WTC11 (cell line): Measurements from ENCODE around the gene OVOL3. TPM values are rescaled to one million over a fixed set of nuclear protein-coding genes. Genes with fewer than 3 reads are reported as not detected.

Source experiments
- ATAC-seq: fragments of 200-7000 bp; cut with Tn5 transposase; 2 replicates; pipeline ENCODE4 v1.10.0; 2021; ENCODE audit warnings: mild to moderate bottlenecking, moderate library complexity
- CTCF ChIA-PET: fragments of 300-600 bp; sonication (Branson Sonifier 250); formaldehyde crosslinking; loops from one replicate; lab custom pipeline; 2021; ENCODE audit warnings: antibody characterized with exemption; lab: Charles Lee
- POLR2A ChIA-PET: fragments of 350-600 bp; sonication (Branson Sonifier 250); formaldehyde crosslinking; loops from one replicate; lab custom pipeline; 2021; ENCODE audit warnings: antibody characterized with exemption; lab: Charles Lee
- DNase-seq: peaks from one replicate; pipeline ENCODE4 v3.0.0; 2021; ENCODE audit warnings: low spot score
- H3K27ac Mint-ChIP-seq: 2 replicates; pipeline ENCODE4 v1.8.0; 2021; ENCODE audit warnings: mixed read lengths
- H3K27me3 Mint-ChIP-seq: 2 replicates; pipeline ENCODE4 v1.8.0; 2021; ENCODE audit warnings: low read depth, mild to moderate bottlenecking, moderate library complexity, mixed read lengths
- H3K36me3 Mint-ChIP-seq: 2 replicates; pipeline ENCODE4 v1.8.0; 2021; ENCODE audit warnings: mixed read lengths
- H3K4me1 Mint-ChIP-seq: 2 replicates; pipeline ENCODE4 v1.8.0; 2022; ENCODE audit warnings: mixed read lengths
- H3K4me3 Mint-ChIP-seq: 2 replicates; pipeline ENCODE4 v1.8.0; 2021; ENCODE audit warnings: mild to moderate bottlenecking, moderate library complexity, mixed read lengths
- H3K9me3 Mint-ChIP-seq: 2 replicates; pipeline ENCODE4 v1.8.0; 2021; ENCODE audit warnings: mixed read lengths
- ATF1 ChIP-seq: sonication (generic); formaldehyde crosslinking; IDR thresholded peaks from 2 replicates; pipeline ENCODE4 v1.8.1; 2023; ENCODE audit warnings: mild to moderate bottlenecking, moderate library complexity, missing genetic modification reagents
- CREB1 ChIP-seq: sonication (generic); formaldehyde crosslinking; IDR thresholded peaks from 2 replicates; pipeline ENCODE4 v1.8.0; 2023; ENCODE audit warnings: mild to moderate bottlenecking, missing genetic modification reagents
- E2F5 ChIP-seq: sonication (generic); formaldehyde crosslinking; IDR thresholded peaks from 2 replicates; pipeline ENCODE4 v1.8.1; 2022; ENCODE audit warnings: mild to moderate bottlenecking, moderate library complexity, missing genetic modification reagents
- ETV6 ChIP-seq: sonication (generic); formaldehyde crosslinking; IDR thresholded peaks from 2 replicates; pipeline ENCODE4 v1.8.1; 2022; ENCODE audit warnings: mild to moderate bottlenecking, missing genetic modification reagents
- MAX ChIP-seq: sonication (generic); formaldehyde crosslinking; IDR thresholded peaks from 2 replicates; pipeline ENCODE4 v1.8.0; 2022; ENCODE audit warnings: mild to moderate bottlenecking, missing genetic modification reagents
- NFYB ChIP-seq: sonication (generic); formaldehyde crosslinking; conservative IDR thresholded peaks from 2 replicates; pipeline ENCODE4 v1.8.0; 2022; ENCODE audit warnings: low read depth, missing genetic modification reagents
- NR2C2 ChIP-seq: sonication (generic); formaldehyde crosslinking; IDR thresholded peaks from 2 replicates; pipeline ENCODE4 v1.8.0; 2022; ENCODE audit warnings: mild to moderate bottlenecking, missing genetic modification reagents
- NR3C1 ChIP-seq: sonication (generic); formaldehyde crosslinking; conservative IDR thresholded peaks from 2 replicates; pipeline ENCODE4 v1.8.1; 2023; ENCODE audit warnings: low read depth, mild to moderate bottlenecking, missing genetic modification reagents
- PRRX2 ChIP-seq: fragments of 250-450 bp; sonication (Bioruptor Pico); IDR thresholded peaks from 2 replicates; pipeline ENCODE4 v1.8.0; 2021; ENCODE audit warnings: mild to moderate bottlenecking
- SMAD4 ChIP-seq: sonication (generic); formaldehyde crosslinking; IDR thresholded peaks from 2 replicates; pipeline ENCODE4 v1.8.0; 2022; ENCODE audit warnings: mild to moderate bottlenecking, missing genetic modification reagents
- SP1 ChIP-seq: sonication (generic); formaldehyde crosslinking; conservative IDR thresholded peaks from 2 replicates; pipeline ENCODE4 v1.8.1; 2022; ENCODE audit warnings: missing genetic modification reagents
- TEAD1 ChIP-seq: sonication (generic); formaldehyde crosslinking; IDR thresholded peaks from 2 replicates; pipeline ENCODE4 v1.8.0; 2022; ENCODE audit warnings: mild to moderate bottlenecking, missing genetic modification reagents
- TEAD4 ChIP-seq: sonication (generic); formaldehyde crosslinking; IDR thresholded peaks from 2 replicates; pipeline ENCODE4 v1.8.0; 2022; ENCODE audit warnings: mild to moderate bottlenecking, missing genetic modification reagents
- USF2 ChIP-seq: sonication (generic); formaldehyde crosslinking; IDR thresholded peaks from 2 replicates; pipeline ENCODE4 v1.8.1; 2023; ENCODE audit warnings: mild to moderate bottlenecking, missing genetic modification reagents, moderate library complexity
- ZMAT4 ChIP-seq: fragments of 250-450 bp; sonication (Bioruptor Pico); IDR thresholded peaks from 2 replicates; pipeline ENCODE4 v1.9.0; 2021; ENCODE audit warnings: mild to moderate bottlenecking
- ZNF671 ChIP-seq: fragments of 250-450 bp; sonication (Bioruptor Pico); IDR thresholded peaks from 2 replicates; pipeline ENCODE4 v1.8.0; 2021; ENCODE audit warnings: mild to moderate bottlenecking
- total RNA-seq: library from RNA; stranded (reverse); gene quantifications from 3 replicates; pipeline ENCODE4 v1.2.3, GENCODE V29; 2021
- TF ChIP-seq, protein P1 (sequence below): fragments of 250-450 bp; sonication (Bioruptor Pico); IDR thresholded peaks from 2 replicates; pipeline ENCODE4 v1.9.0; 2021; ENCODE audit warnings: mild to moderate bottlenecking, borderline replicate concordance
- TF ChIP-seq, protein P2 (sequence below): sonication (generic); formaldehyde crosslinking; IDR thresholded peaks from 2 replicates; pipeline ENCODE4 v1.8.0; 2023; ENCODE audit warnings: mild to moderate bottlenecking, missing genetic modification reagents
- TF ChIP-seq, protein P3 (sequence below): sonication (generic); formaldehyde crosslinking; IDR thresholded peaks from 2 replicates; pipeline ENCODE4 v1.8.1; 2023; ENCODE audit warnings: mild to moderate bottlenecking, missing genetic modification reagents, borderline replicate concordance
- TF ChIP-seq, protein P4 (sequence below): fragments of 250-450 bp; sonication (Bioruptor Pico); IDR thresholded peaks from 2 replicates; pipeline ENCODE4 v2.1.2; 2022; ENCODE audit warnings: mild to moderate bottlenecking, moderate library complexity

The OVOL3 gene
- total RNA-seq, 1 experiment from 2014 or later, result not detected

- TF ChIP-seq MAX (no peak), ETV6 (CRISPR knock-in tag) (no peak), NFYB (CRISPR knock-in tag) (no peak), SMAD4 (CRISPR knock-in tag) (no peak), CREB1 (CRISPR knock-in tag) (no peak), ZMAT4 (CRISPR knock-in tag) (no peak)
- TF ChIP-seq, protein P1, sequence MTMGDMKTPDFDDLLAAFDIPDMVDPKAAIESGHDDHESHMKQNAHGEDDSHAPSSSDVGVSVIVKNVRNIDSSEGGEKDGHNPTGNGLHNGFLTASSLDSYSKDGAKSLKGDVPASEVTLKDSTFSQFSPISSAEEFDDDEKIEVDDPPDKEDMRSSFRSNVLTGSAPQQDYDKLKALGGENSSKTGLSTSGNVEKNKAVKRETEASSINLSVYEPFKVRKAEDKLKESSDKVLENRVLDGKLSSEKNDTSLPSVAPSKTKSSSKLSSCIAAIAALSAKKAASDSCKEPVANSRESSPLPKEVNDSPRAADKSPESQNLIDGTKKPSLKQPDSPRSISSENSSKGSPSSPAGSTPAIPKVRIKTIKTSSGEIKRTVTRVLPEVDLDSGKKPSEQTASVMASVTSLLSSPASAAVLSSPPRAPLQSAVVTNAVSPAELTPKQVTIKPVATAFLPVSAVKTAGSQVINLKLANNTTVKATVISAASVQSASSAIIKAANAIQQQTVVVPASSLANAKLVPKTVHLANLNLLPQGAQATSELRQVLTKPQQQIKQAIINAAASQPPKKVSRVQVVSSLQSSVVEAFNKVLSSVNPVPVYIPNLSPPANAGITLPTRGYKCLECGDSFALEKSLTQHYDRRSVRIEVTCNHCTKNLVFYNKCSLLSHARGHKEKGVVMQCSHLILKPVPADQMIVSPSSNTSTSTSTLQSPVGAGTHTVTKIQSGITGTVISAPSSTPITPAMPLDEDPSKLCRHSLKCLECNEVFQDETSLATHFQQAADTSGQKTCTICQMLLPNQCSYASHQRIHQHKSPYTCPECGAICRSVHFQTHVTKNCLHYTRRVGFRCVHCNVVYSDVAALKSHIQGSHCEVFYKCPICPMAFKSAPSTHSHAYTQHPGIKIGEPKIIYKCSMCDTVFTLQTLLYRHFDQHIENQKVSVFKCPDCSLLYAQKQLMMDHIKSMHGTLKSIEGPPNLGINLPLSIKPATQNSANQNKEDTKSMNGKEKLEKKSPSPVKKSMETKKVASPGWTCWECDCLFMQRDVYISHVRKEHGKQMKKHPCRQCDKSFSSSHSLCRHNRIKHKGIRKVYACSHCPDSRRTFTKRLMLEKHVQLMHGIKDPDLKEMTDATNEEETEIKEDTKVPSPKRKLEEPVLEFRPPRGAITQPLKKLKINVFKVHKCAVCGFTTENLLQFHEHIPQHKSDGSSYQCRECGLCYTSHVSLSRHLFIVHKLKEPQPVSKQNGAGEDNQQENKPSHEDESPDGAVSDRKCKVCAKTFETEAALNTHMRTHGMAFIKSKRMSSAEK, result no peak
- TF ChIP-seq, all 79 proteins: peak for 0
Observed at GRCh38 chr19:36079389-36079945, 31.5 kb upstream of the OVOL3 start (continued).

DNA sequence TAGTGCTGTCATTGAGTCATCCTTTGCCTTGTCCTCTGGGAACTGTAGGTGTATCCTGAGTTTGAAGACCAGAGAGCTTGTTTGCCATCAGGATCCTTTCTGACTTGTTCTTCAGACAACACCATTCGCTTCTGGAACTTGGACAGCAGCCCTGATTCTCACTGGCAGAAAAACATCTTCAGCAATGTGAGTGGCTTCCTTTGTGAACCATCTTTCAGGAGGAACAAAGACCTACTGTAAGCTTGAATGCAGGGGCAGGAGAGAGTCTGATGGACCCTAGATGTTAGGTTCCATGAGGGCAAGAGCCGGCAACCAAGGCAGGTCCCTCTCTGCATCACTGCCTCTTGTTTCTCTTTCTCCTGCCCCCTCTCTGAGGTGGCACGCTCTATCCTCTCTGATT, 29.6 kb upstream of the OVOL3 start:
- no peak overlapping the region for H3K4me3 Mint-ChIP-seq
- H3K27me3 Mint-ChIP-seq, result no peaks in the 10 kb centered on the region
- ChIA-PET CTCF (no interaction called here), POLR2A (no interaction called here)
- ATAC-seq, result no peak
- peaks cover 62% of the 10 kb centered on the region for H3K36me3 Mint-ChIP-seq
- H3K4me1 Mint-ChIP-seq, result no peaks in the 10 kb centered on the region
- H3K27ac Mint-ChIP-seq, result no peak overlapping the region
- H3K9me3 Mint-ChIP-seq, result no peaks in the 10 kb centered on the region
- TF ChIP-seq, protein P2, sequence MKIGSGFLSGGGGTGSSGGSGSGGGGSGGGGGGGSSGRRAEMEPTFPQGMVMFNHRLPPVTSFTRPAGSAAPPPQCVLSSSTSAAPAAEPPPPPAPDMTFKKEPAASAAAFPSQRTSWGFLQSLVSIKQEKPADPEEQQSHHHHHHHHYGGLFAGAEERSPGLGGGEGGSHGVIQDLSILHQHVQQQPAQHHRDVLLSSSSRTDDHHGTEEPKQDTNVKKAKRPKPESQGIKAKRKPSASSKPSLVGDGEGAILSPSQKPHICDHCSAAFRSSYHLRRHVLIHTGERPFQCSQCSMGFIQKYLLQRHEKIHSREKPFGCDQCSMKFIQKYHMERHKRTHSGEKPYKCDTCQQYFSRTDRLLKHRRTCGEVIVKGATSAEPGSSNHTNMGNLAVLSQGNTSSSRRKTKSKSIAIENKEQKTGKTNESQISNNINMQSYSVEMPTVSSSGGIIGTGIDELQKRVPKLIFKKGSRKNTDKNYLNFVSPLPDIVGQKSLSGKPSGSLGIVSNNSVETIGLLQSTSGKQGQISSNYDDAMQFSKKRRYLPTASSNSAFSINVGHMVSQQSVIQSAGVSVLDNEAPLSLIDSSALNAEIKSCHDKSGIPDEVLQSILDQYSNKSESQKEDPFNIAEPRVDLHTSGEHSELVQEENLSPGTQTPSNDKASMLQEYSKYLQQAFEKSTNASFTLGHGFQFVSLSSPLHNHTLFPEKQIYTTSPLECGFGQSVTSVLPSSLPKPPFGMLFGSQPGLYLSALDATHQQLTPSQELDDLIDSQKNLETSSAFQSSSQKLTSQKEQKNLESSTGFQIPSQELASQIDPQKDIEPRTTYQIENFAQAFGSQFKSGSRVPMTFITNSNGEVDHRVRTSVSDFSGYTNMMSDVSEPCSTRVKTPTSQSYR (CRISPR knock-in tag), result no peak
- TF ChIP-seq SP1 (CRISPR knock-in tag), result no peak
- no peak for TF ChIP-seq ZNF671
- TF ChIP-seq TEAD1 (CRISPR knock-in tag), result no peak
- no peak for TF ChIP-seq NR3C1 (CRISPR knock-in tag)
- DNase-seq, result no peak

DNA sequence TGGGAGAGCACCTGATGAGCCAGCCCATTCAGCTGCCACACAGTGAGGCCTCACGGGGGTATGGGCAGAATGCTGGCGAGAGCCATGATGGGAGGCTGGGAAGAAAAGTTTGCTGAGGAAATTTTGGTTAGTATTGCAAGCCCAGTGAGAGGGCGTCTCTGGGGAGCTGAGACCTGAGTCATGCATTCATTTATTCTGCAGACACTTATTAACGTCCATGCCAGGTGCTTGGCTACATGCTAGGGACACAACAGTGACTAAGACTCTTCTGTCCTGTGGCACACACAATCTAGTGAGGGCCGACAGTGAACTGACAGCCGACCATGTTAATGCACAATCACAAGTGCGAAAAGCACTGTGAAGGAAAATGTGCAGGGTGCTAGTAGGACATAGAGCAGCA, 29.0 kb upstream of the OVOL3 start:
- ATAC-seq, result no peak
- no peak overlapping the region for H3K27ac Mint-ChIP-seq
- H3K36me3 Mint-ChIP-seq, result peaks cover 66% of the 10 kb centered on the region
- no peaks in the 10 kb centered on the region for H3K4me1 Mint-ChIP-seq
- CTCF ChIA-PET, result no interaction called here
- no peak for DNase-seq
- POLR2A ChIA-PET, result no interaction called here
- H3K9me3 Mint-ChIP-seq, result no peaks in the 10 kb centered on the region
- no peak overlapping the region for H3K4me3 Mint-ChIP-seq
- H3K27me3 Mint-ChIP-seq, result no peaks in the 10 kb centered on the region
- TF ChIP-seq, protein P3, sequence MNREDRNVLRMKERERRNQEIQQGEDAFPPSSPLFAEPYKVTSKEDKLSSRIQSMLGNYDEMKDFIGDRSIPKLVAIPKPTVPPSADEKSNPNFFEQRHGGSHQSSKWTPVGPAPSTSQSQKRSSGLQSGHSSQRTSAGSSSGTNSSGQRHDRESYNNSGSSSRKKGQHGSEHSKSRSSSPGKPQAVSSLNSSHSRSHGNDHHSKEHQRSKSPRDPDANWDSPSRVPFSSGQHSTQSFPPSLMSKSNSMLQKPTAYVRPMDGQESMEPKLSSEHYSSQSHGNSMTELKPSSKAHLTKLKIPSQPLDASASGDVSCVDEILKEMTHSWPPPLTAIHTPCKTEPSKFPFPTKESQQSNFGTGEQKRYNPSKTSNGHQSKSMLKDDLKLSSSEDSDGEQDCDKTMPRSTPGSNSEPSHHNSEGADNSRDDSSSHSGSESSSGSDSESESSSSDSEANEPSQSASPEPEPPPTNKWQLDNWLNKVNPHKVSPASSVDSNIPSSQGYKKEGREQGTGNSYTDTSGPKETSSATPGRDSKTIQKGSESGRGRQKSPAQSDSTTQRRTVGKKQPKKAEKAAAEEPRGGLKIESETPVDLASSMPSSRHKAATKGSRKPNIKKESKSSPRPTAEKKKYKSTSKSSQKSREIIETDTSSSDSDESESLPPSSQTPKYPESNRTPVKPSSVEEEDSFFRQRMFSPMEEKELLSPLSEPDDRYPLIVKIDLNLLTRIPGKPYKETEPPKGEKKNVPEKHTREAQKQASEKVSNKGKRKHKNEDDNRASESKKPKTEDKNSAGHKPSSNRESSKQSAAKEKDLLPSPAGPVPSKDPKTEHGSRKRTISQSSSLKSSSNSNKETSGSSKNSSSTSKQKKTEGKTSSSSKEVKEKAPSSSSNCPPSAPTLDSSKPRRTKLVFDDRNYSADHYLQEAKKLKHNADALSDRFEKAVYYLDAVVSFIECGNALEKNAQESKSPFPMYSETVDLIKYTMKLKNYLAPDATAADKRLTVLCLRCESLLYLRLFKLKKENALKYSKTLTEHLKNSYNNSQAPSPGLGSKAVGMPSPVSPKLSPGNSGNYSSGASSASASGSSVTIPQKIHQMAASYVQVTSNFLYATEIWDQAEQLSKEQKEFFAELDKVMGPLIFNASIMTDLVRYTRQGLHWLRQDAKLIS, result no peak
- TF ChIP-seq ATF1 (CRISPR knock-in tag) (no peak), CREB1 (CRISPR knock-in tag) (no peak), PRRX2 (CRISPR knock-in tag) (no peak), TEAD4 (CRISPR knock-in tag) (no peak), NR2C2 (CRISPR knock-in tag) (no peak), E2F5 (CRISPR knock-in tag) (no peak), USF2 (no peak)
- TF ChIP-seq, protein P4, sequence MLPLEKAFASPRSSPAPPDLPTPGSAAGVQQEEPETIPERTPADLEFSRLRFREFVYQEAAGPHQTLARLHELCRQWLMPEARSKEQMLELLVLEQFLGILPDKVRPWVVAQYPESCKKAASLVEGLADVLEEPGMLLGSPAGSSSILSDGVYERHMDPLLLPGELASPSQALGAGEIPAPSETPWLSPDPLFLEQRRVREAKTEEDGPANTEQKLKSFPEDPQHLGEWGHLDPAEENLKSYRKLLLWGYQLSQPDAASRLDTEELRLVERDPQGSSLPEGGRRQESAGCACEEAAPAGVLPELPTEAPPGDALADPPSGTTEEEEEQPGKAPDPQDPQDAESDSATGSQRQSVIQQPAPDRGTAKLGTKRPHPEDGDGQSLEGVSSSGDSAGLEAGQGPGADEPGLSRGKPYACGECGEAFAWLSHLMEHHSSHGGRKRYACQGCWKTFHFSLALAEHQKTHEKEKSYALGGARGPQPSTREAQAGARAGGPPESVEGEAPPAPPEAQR, result no peak
